Left lung (tissue), 10 donors: ENCODE data around the gene ZMPSTE24. TPM values are rescaled to one million over a fixed set of nuclear protein-coding genes. Genes with fewer than 3 reads are reported as not detected.

ENCODE experiments used
- ATAC-seq: fragments of 200-7000 bp; cut with Tn5 transposase; one replicate; pipeline ENCODE4 v1.9.1; 2020; ENCODE audit warnings: moderate library complexity
- DNase-seq, 4 donors: peaks; one replicate each; pipeline ENCODE4 v3.0.0-alpha.2; 2013 to 2020
- H3K27ac ChIP-seq, 2 donors: fragments of 200-600 bp; sonication (generic) in 1 of 2; one replicate each; pipeline versions ENCODE4 v1.5.0 to v1.8.0; 2020 to 2021
- H3K27me3 ChIP-seq, 2 donors: fragments of 200-600 bp; sonication (generic) in 1 of 2; one replicate each; pipeline versions ENCODE4 v1.5.0 to v1.8.0; 2020 to 2021
- H3K36me3 ChIP-seq, 2 donors: fragments of 200-600 bp; sonication (generic) in 1 of 2; one replicate each; pipeline versions ENCODE4 v1.5.0 to v1.8.0; 2020 to 2021
- H3K4me1 ChIP-seq, 2 donors: fragments of 200-600 bp; one replicate each; pipeline ENCODE4 v1.8.0; 2021
- H3K4me3 ChIP-seq, 2 donors: fragments of 200-600 bp; sonication (generic) in 1 of 2; one replicate each; pipeline versions ENCODE4 v1.5.0 to v1.8.0; 2020 to 2021; ENCODE audit warnings: mild to moderate bottlenecking in 1 of 2
- H3K9me3 ChIP-seq, 2 donors: fragments of 200-600 bp; sonication (generic) in 1 of 2; one replicate each; pipeline versions ENCODE4 v1.5.0 to v1.8.0; 2020 to 2021
- intact Hi-C, 2 donors: fragments of 100-400 bp; cut with DNase I; formaldehyde crosslinking; loops; one replicate each; pipeline versions ENCODE4 v1.11.2 to v1.14.2; 2022
- polyA plus RNA-seq, 6 donors: library from polyadenylated mRNA; unstranded; fragments of 120-200 nt; gene quantifications; one replicate each; pipeline ENCODE4 v1.2.1, GENCODE V29; 2013; ENCODE audit not compliant: insufficient read length in 6 of 6
- total RNA-seq, 2 donors: library from RNA; stranded (reverse); fragmentation: NEBNext Ultra II Directional; extraction: Animal tissue kit (Norgen Biotek cat#: 25700); gene quantifications; one replicate each; pipeline ENCODE4 v1.2.1, GENCODE V29; 2021
- TF ChIP-seq, protein P1 (sequence below), 2 donors: fragments of 200-600 bp; sonication (generic) in 1 of 2; IDR thresholded peaks; one replicate each; pipeline versions ENCODE4 v1.5.0 to v1.8.0; 2021; ENCODE audit warnings: antibody characterized with exemption in 2 of 2
- donor health status: DM: no; HTN: yes; CAD: no.
- donor health status: DM: no; HTN: no; CAD: no.

Gene ZMPSTE24
- total and polyA plus RNA-seq, 8 donors: 38.7 to 57.2 (median 46.1) TPM

- Histone ChIP-seq H3K27ac (no peak overlapping the region), H3K4me1 (no peaks in the 10 kb centered on the region), H3K4me3 (no peak overlapping the region), H3K27me3 (peaks cover 0 to 12% of the 10 kb centered on the region in 2 donors), H3K36me3 (no peaks in the 10 kb centered on the region), H3K9me3 (no peaks in the 10 kb centered on the region)
- intact Hi-C loops: no loop called here
- TF ChIP-seq, protein P1, sequence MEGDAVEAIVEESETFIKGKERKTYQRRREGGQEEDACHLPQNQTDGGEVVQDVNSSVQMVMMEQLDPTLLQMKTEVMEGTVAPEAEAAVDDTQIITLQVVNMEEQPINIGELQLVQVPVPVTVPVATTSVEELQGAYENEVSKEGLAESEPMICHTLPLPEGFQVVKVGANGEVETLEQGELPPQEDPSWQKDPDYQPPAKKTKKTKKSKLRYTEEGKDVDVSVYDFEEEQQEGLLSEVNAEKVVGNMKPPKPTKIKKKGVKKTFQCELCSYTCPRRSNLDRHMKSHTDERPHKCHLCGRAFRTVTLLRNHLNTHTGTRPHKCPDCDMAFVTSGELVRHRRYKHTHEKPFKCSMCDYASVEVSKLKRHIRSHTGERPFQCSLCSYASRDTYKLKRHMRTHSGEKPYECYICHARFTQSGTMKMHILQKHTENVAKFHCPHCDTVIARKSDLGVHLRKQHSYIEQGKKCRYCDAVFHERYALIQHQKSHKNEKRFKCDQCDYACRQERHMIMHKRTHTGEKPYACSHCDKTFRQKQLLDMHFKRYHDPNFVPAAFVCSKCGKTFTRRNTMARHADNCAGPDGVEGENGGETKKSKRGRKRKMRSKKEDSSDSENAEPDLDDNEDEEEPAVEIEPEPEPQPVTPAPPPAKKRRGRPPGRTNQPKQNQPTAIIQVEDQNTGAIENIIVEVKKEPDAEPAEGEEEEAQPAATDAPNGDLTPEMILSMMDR (IDR thresholded peaks at IDR 0.05): no peak
- DNase-seq (no peak), ATAC-seq (no peak)
Measured at GRCh38 chr1:40301541-40302299, 43.7 kb downstream of the ZMPSTE24 start.

- no peak for ATAC-seq
- no peak overlapping the region for H3K4me3 ChIP-seq
- H3K36me3 ChIP-seq: no peaks in the 10 kb centered on the region
- no peaks in the 10 kb centered on the region for H3K9me3 ChIP-seq
- intact Hi-C loops: no loop called here
- no peak overlapping the region for H3K27ac ChIP-seq
- no peaks in the 10 kb centered on the region for H3K4me1 ChIP-seq
- peaks cover 0 to 12% of the 10 kb centered on the region in 2 donors for H3K27me3 ChIP-seq
- DNase-seq: no peak
- TF ChIP-seq, protein P1 (IDR thresholded peaks at IDR 0.05): no peak
Measured at GRCh38 chr1:40302475-40302874, 44.4 kb downstream of the ZMPSTE24 start.

DNA sequence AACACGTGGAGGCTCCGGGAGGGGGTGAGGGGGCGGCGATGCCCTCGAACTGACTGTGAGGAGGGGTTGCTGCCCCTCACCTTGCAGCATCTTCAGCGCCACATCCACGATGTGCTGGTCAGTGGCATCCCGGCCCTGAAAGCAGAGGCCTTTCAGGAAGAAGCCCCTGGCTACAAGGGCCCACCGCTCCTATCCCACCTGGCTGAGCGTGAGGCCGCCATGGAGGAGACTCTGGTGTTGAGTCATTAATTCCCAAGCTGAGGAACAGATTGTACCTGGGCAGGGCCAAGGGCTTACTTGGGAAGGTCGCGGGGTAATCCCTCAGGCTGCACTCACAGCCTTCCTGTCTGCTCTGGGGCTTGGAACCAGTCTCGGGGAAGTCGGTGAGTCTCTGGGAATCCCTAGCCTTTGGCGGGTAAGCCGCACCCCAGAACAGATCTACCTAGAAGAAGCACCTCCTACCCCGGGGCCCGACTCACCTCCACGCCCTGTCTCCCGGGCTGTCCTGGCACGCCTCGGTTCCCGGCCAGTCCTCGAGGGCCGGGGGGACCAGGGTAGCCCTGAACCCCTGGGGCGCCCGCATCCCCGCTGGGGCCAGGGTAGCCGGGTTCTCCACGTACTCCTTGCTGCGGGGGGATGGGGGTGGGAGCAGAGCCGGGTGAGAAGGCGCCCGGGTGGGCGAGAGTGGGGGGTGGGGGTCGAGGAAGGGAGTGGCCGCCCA lies 45.2 kb downstream of the ZMPSTE24 start:
- Histone ChIP-seq H3K36me3 (no peaks in the 10 kb centered on the region), H3K4me1 (no peaks in the 10 kb centered on the region), H3K27me3 (peaks cover 0 to 12% of the 10 kb centered on the region in 2 donors), H3K27ac (no peak overlapping the region), H3K9me3 (no peaks in the 10 kb centered on the region), H3K4me3 (no peak overlapping the region)
- ATAC-seq (no peak), DNase-seq (no peak)
- TF ChIP-seq, protein P1 (IDR thresholded peaks at IDR 0.05): no peak
- intact Hi-C loops: no loop called here

DNA sequence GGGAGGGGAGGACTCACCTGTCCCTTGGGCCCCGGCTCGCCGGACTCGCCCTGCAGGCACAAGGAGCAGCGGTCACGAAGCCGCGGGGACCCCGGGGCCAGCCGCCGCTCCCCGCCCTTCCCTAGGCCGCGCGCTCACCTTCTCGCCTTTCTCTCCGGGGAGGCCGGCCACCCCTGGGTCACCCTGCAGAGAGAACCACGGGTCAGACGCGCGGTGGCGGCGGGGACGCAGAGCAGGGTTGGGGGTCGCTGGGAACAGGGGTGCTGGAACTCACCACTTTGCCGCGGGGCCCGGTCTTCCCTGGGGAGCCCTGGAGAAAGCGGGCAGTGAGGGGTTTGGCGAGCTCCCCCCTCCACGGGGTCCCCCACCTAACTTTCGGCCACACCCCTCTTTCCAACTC lies 45.8 kb downstream of the ZMPSTE24 start:
- H3K36me3 ChIP-seq: no peaks in the 10 kb centered on the region
- DNase-seq (no peak), ATAC-seq (no peak)
- no peak overlapping the region for H3K27ac ChIP-seq
- intact Hi-C loops: no loop called here
- H3K9me3 ChIP-seq: no peaks in the 10 kb centered on the region
- H3K4me1 ChIP-seq: no peaks in the 10 kb centered on the region
- peaks cover 0 to 12% of the 10 kb centered on the region in 2 donors for H3K27me3 ChIP-seq
- no peak overlapping the region for H3K4me3 ChIP-seq
- TF ChIP-seq, protein P1 (IDR thresholded peaks at IDR 0.05): no peak

GRCh38 chr1:40305451-40305850 lies 47.4 kb downstream of the ZMPSTE24 start:
- TF ChIP-seq, protein P1 (IDR thresholded peaks at IDR 0.05): no peak
- no peaks in the 10 kb centered on the region for H3K9me3 ChIP-seq
- H3K4me1 ChIP-seq: no peaks in the 10 kb centered on the region
- no peak overlapping the region for H3K4me3 ChIP-seq
- no peak overlapping the region for H3K27ac ChIP-seq
- DNase-seq (no peak), ATAC-seq (peak; percentile 45)
- H3K36me3 ChIP-seq: no peaks in the 10 kb centered on the region
- intact Hi-C loops: no loop called here
- H3K27me3 ChIP-seq: peaks cover 0 to 12% of the 10 kb centered on the region in 2 donors
